Measurements from ENCODE around the gene TRPC3. TPM values are rescaled to one million over a fixed set of nuclear protein-coding genes. Genes with fewer than 3 reads are reported as not detected.

Gene TRPC3
- total RNA-seq, 4 donors from 2014 or later = 0.22 to 1.5 (median 0.83) TPM

DNA sequence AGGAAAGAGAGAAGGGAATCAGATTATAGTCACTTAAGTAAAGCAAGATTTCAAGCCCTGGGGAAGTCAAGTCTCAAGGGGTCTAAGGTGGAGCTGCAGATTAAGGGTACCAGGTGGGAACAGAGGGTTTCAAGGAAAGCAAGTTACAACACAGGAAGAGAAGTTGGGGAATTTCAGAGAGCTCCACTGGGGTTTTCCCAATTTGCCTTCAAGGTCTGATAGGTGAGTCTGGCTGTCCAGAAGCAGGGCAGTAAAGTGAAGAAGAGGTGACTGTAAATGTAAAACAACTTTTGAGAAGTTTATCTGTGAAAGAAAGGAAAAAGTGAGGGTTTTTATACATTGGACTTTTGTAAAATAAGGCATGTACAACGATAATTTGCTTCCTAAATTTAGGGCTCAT, 37.1 kb upstream of the TRPC3 start:
- TF ChIP-seq, protein P1, sequence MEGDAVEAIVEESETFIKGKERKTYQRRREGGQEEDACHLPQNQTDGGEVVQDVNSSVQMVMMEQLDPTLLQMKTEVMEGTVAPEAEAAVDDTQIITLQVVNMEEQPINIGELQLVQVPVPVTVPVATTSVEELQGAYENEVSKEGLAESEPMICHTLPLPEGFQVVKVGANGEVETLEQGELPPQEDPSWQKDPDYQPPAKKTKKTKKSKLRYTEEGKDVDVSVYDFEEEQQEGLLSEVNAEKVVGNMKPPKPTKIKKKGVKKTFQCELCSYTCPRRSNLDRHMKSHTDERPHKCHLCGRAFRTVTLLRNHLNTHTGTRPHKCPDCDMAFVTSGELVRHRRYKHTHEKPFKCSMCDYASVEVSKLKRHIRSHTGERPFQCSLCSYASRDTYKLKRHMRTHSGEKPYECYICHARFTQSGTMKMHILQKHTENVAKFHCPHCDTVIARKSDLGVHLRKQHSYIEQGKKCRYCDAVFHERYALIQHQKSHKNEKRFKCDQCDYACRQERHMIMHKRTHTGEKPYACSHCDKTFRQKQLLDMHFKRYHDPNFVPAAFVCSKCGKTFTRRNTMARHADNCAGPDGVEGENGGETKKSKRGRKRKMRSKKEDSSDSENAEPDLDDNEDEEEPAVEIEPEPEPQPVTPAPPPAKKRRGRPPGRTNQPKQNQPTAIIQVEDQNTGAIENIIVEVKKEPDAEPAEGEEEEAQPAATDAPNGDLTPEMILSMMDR (IDR thresholded peaks at IDR 0.05; ENCODE audit: low read depth) = no peak

DNA sequence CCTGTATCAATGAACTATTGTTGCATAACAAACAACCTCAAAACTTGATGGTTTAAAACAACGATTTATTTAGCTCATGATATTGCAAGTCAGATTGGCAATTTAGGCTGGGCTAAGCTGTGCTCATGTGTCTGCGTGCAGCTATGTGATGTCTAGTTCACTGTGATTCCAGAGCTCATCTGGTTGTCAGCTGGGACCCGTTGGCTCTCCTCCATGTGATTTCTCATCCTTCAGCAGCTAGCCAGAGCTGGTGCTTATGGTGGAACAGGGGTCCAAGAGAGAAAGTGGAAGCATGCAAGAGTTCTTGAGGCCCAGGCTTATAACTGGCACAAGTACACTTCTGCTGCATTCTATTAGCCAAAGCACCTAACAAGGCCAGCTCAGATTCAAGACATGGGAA, 28.8 kb upstream of the TRPC3 start:
- TF ChIP-seq, protein P1 (IDR thresholded peaks at IDR 0.05; ENCODE audit: low read depth) = no peak

DNA sequence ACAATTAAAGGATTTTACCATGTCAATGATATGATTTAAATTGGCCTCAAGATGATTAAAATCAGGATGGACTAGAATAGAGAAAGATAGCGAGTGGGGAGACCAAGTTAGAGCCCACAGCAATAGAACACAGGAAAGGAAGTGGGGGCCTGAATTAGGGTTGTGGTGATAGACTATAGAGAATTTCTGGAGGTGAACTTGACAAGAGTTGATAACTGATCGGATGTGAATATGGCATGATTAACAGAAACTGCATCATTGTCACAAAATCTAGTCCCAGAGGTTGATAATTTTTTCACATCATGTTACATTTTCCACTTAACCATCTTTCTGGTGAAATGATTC, 26.3 kb upstream of the TRPC3 start:
- TF ChIP-seq, protein P1 (IDR thresholded peaks at IDR 0.05; ENCODE audit: low read depth) = no peak

DNA sequence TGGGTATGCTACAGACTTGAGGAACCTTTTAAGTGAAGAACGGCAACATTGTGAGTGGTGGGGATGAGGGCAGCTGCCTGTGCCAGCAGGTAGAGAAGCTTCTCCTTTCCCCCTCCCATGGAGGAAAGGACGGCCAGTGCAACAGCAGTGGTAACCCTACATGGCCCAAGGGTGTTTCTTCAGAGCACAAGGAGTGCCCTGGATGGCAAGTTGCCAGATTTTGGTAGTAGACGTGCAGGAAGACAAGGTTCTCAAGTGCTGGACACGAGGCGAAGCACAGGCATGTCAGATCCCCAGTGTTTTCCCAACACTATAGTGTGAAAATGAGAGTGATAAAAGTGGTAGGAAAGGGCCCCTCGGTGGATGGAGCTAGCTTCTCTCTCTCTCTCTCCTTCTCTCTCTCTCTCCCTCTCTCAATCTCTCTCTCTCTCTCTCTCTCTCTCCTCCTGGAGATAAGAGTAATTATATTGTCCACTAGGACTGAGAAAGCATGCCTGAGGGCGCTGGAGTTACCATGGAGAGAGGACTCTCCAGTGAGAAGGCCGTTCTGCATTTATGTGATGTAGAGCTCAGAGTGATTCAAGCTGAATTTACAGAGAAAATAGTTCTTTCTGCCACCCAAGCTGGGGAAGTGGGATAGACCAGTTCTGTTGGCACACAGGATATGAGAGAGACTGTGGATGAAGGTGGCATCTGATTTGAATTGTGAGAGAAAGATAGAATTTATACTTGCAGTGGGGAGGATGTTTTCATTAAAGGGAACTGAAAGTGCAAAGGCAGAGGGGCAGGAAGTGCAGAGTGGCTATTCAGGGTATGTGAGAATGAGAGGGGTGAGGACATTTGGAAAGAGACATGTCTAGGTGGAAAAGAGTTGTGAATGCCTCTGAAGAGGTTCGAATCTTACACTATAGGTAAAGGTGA, 25.7 kb upstream of the TRPC3 start:
- TF ChIP-seq, protein P1 (IDR thresholded peaks at IDR 0.05; ENCODE audit: low read depth) = no peak

DNA sequence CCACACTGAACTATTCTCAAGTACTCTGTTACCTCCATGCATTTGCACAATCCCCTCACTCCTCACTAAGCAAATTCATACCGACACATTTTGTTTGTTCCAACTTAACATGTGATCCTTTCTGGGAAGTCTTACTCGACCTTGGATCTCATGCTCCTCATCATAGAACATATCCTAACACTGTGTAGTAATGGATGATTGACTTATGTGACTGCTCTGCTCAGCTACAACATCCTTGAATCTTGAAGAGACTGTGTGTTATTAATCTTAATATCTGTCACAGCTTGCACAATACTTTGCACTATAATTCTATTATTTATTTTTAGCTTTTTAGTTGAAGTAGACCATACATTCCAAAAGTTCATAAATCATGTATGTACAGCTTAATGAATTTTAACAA, 23.9 kb upstream of the TRPC3 start:
- TF ChIP-seq, protein P1 (IDR thresholded peaks at IDR 0.05; ENCODE audit: low read depth) = no peak

DNA sequence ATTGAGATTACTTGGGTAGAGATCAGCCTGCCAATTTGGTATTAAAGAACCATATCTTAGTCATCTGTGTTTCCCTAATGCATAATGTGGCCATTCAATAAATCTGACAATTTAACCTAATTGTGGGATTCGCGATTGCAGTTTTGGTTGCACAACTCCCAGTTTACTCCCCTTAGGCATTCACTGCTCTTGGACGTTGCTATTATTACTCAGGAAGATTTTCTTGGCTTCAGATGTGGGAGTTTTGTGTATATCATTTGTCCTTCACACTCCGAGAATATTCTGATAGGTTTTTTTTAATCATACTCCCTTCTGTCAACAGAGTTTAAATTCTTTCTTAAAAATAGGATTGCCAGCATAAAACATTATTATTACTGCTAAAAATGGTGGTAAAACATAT, 22.0 kb upstream of the TRPC3 start:
- TF ChIP-seq, protein P1 (IDR thresholded peaks at IDR 0.05; ENCODE audit: low read depth) = no peak

DNA sequence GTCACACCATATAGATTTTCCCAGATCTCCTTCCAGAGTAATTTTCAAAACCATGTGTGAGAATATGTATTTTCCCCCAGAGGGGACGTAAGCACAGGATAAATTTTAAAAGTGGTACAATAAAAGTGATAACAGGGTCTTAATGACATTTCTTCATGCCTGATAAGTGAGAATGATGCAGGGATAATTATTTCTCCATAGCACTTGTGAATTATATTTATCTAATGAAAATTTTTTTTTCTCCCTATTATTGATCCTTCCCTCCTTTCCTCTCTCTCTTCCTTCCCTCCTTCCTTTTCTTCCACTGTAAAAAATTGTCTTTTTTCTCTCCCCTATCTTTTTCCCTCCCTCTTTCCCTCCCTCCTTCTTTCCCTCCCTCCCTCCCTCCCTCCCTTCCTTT, 17.0 kb upstream of the TRPC3 start:
- TF ChIP-seq, protein P1 (IDR thresholded peaks at IDR 0.05; ENCODE audit: low read depth) = no peak

Measured in subcutaneous adipose tissue (tissue), 4 donors.